HEK293 (cell line): ENCODE data around the gene RRP15.

ENCODE experiments used
- CTCF ChIA-PET: fragments of 350-600 bp; formaldehyde crosslinking; extraction: SDS; loops from one replicate; lab custom pipeline; 2021; ENCODE audit warnings: antibody characterized with exemption; lab: Yijun Ruan, JAX
- POLR2A ChIA-PET: fragments of 300-600 bp; formaldehyde crosslinking; extraction: SDS; loops from one replicate; lab custom pipeline; 2020; ENCODE audit warnings: antibody characterized with exemption, inconsistent platforms; lab: Yijun Ruan, JAX
- H3K27ac ChIP-seq: fragments of 200-500 bp; sonication (Bioruptor generic); 2 replicates; pipeline ENCODE4 v1.5.1; 2014; ENCODE audit warnings: low read depth, low read length, control low read depth, inconsistent platforms; ENCODE audit errors: extremely low read depth
- H3K36me3 ChIP-seq, 2 experiments: fragments of 200-500 bp in 1 of 2; sonication (Bioruptor generic) in 1 of 2; 1 replicate in 1 of 2; 2 replicates in 1 of 2; pipeline ENCODE4 v1.5.1; 2014 to 2017; ENCODE audit warnings: inconsistent platforms in 2 of 2, low read length in 2 of 2; ENCODE audit not compliant: control insufficient read depth in 2 of 2, insufficient read depth in 1 of 2
- H3K4me1 ChIP-seq: fragments of 200-500 bp; sonication (Bioruptor generic); 2 replicates; pipeline ENCODE4 v1.5.1; 2014; ENCODE audit warnings: mild to moderate bottlenecking, low read length, inconsistent platforms; ENCODE audit not compliant: control insufficient read depth, insufficient read depth
- H3K4me3 ChIP-seq: 2 replicates; pipeline ENCODE4 v1.5.1; 2011; ENCODE audit warnings: low read depth, mild to moderate bottlenecking, control low read depth, low read length, moderate library complexity
- H3K9me3 ChIP-seq: fragments of 200-500 bp; sonication (Bioruptor generic); 2 replicates; pipeline ENCODE4 v1.5.1; 2014; ENCODE audit warnings: low read depth, low read length, inconsistent platforms; ENCODE audit not compliant: control insufficient read depth, insufficient read depth
- KLF10 ChIP-seq: fragments of 450-650 bp; IDR thresholded peaks from 2 replicates; pipeline ENCODE4 v1.5.1; 2018; ENCODE audit warnings: missing biosample characterization, mild to moderate bottlenecking, missing genetic modification characterization
- MEIS1 ChIP-seq: sonication (generic); formaldehyde crosslinking; IDR thresholded peaks from 2 replicates; pipeline ENCODE4 v1.8.1; 2022; ENCODE audit warnings: missing genetic modification reagents, mild to moderate bottlenecking, borderline replicate concordance
- OSR2 ChIP-seq: fragments of 450-650 bp; formaldehyde crosslinking; IDR thresholded peaks from 2 replicates; pipeline ENCODE4 v1.5.1; 2016; ENCODE audit warnings: missing biosample characterization, missing genetic modification characterization
- PATZ1 ChIP-seq: fragments of 450-650 bp; formaldehyde crosslinking; IDR thresholded peaks from 2 replicates; pipeline ENCODE4 v1.5.1; 2016; ENCODE audit warnings: missing biosample characterization, missing genetic modification characterization
- PRDM10 ChIP-seq: fragments of 450-650 bp; formaldehyde crosslinking; IDR thresholded peaks from 2 replicates; pipeline ENCODE4 v1.5.1; 2016; ENCODE audit warnings: missing biosample characterization, missing genetic modification characterization
- SALL2 ChIP-seq: fragments of 450-650 bp; formaldehyde crosslinking; IDR thresholded peaks from 2 replicates; pipeline ENCODE4 v1.5.0; 2017; ENCODE audit warnings: missing biosample characterization, mild to moderate bottlenecking, missing genetic modification characterization, borderline replicate concordance
- YY1 ChIP-seq: fragments of 450-650 bp; formaldehyde crosslinking; IDR thresholded peaks from 2 replicates; pipeline ENCODE4 v1.5.1; 2018; ENCODE audit warnings: missing biosample characterization, missing genetic modification characterization
- ZFP69B ChIP-seq: fragments of 450-650 bp; formaldehyde crosslinking; IDR thresholded peaks from 2 replicates; pipeline ENCODE4 v1.5.1; 2016; ENCODE audit warnings: missing biosample characterization, missing genetic modification characterization
- ZNF221 ChIP-seq: fragments of 450-650 bp; formaldehyde crosslinking; IDR thresholded peaks from 2 replicates; pipeline ENCODE4 v1.5.1; 2017; ENCODE audit warnings: missing biosample characterization, missing genetic modification characterization, borderline replicate concordance
- ZNF404 ChIP-seq: fragments of 450-650 bp; formaldehyde crosslinking; IDR thresholded peaks from 2 replicates; pipeline ENCODE4 v1.5.1; 2017; ENCODE audit warnings: missing biosample characterization, missing genetic modification characterization
- ZNF501 ChIP-seq: fragments of 450-650 bp; formaldehyde crosslinking; IDR thresholded peaks from 2 replicates; pipeline ENCODE4 v1.5.1; 2016; ENCODE audit warnings: missing biosample characterization, missing genetic modification characterization
- ZNF560 ChIP-seq: fragments of 450-650 bp; formaldehyde crosslinking; IDR thresholded peaks from 2 replicates; pipeline ENCODE4 v1.5.1; 2017; ENCODE audit warnings: missing biosample characterization, missing genetic modification characterization, borderline replicate concordance
- ZNF624 ChIP-seq: fragments of 450-650 bp; formaldehyde crosslinking; IDR thresholded peaks from 2 replicates; pipeline ENCODE4 v1.5.1; 2017; ENCODE audit warnings: missing biosample characterization, missing genetic modification characterization
- ZNF626 ChIP-seq: fragments of 450-650 bp; sonication (Bioruptor Pico); formaldehyde crosslinking; IDR thresholded peaks from 2 replicates; pipeline ENCODE4 v1.5.1; 2018; ENCODE audit warnings: missing biosample characterization, missing genetic modification characterization, inconsistent platforms
- ZNF692 ChIP-seq: fragments of 450-650 bp; formaldehyde crosslinking; IDR thresholded peaks from 2 replicates; pipeline ENCODE4 v1.5.1; 2016; ENCODE audit warnings: missing biosample characterization, missing genetic modification characterization
- ZNF837 ChIP-seq: fragments of 450-650 bp; formaldehyde crosslinking; IDR thresholded peaks from 2 replicates; pipeline ENCODE4 v1.5.1; 2016; ENCODE audit warnings: missing biosample characterization, missing genetic modification characterization
- TF ChIP-seq, protein P1 (sequence below): fragments of 450-650 bp; formaldehyde crosslinking; IDR thresholded peaks from 2 replicates; pipeline ENCODE4 v1.5.1; 2016; ENCODE audit warnings: missing biosample characterization, missing genetic modification characterization
- TF ChIP-seq, protein P2 (sequence below): fragments of 450-650 bp; formaldehyde crosslinking; IDR thresholded peaks from 2 replicates; pipeline ENCODE4 v1.5.1; 2016; ENCODE audit warnings: missing biosample characterization, missing genetic modification characterization
- TF ChIP-seq, protein P3 (sequence below): fragments of 450-650 bp; formaldehyde crosslinking; IDR thresholded peaks from 2 replicates; pipeline ENCODE4 v1.5.1; 2017; ENCODE audit warnings: missing biosample characterization, missing genetic modification characterization
- TF ChIP-seq, protein P4 (sequence below): fragments of 450-650 bp; formaldehyde crosslinking; IDR thresholded peaks from 2 replicates; pipeline ENCODE4; 2016; ENCODE audit warnings: missing biosample characterization, missing genetic modification characterization

RRP15 gene

GRCh38 chr1:218315638-218316037 is 30.5 kb downstream of the RRP15 start:
- Histone ChIP-seq H3K4me3 (no peak overlapping the region), H3K9me3 (no peaks in the 10 kb centered on the region), H3K27ac (no peak overlapping the region), H3K36me3 (peaks cover 0 to 11% of the 10 kb centered on the region in 2 experiments; a peak in 2 of 3 replicates), H3K4me1 (no peaks in the 10 kb centered on the region)
- ChIA-PET CTCF (interaction anchor here (0.8 kb wide), 1 partner anchor 1212 kb away, joined by 3 read pairs; no protein-coding TSS in a partner anchor), POLR2A (no interaction called here)
- no peak for TF ChIP-seq PATZ1 (tag by site-specific recombination)
- no peak for TF ChIP-seq ZNF626 (tag by site-specific recombination)
- TF ChIP-seq ZNF404: no peak
- no peak for TF ChIP-seq ZNF501 (tag by site-specific recombination)
- no peak for TF ChIP-seq ZNF560 (tag by site-specific recombination)
- TF ChIP-seq, protein P1, sequence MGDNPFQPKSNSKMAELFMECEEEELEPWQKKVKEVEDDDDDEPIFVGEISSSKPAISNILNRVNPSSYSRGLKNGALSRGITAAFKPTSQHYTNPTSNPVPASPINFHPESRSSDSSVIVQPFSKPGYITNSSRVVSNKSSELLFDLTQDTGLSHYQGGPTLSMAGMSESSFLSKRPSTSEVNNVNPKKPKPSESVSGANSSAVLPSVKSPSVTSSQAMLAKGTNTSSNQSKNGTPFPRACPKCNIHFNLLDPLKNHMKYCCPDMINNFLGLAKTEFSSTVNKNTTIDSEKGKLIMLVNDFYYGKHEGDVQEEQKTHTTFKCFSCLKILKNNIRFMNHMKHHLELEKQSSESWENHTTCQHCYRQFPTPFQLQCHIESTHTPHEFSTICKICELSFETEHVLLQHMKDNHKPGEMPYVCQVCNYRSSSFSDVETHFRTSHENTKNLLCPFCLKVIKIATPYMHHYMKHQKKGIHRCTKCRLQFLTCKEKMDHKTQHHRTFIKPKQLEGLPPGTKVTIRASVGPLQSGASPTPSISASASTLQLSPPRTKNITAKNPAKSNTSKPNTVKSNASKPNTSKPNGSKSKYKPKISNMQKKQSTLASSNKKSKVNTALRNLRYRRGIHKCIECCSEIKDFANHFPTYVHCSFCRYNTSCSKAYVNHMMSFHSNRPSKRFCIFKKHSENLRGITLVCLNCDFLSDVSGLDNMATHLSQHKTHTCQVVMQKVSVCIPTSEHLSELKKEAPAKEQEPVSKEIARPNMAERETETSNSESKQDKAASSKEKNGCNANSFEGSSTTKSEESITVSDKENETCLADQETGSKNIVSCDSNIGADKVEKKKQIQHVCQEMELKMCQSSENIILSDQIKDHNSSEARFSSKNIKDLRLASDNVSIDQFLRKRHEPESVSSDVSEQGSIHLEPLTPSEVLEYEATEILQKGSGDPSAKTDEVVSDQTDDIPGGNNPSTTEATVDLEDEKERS: no peak

GRCh38 chr1:218317061-218317460 is 32.0 kb downstream of the RRP15 start:
- TF ChIP-seq, protein P2, sequence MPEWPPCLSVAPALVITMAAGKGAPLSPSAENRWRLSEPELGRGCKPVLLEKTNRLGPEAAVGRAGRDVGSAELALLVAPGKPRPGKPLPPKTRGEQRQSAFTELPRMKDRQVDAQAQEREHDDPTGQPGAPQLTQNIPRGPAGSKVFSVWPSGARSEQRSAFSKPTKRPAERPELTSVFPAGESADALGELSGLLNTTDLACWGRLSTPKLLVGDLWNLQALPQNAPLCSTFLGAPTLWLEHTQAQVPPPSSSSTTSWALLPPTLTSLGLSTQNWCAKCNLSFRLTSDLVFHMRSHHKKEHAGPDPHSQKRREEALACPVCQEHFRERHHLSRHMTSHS (tag by site-specific recombination): no peak
- TF ChIP-seq OSR2: no peak
- no peak for TF ChIP-seq ZNF560 (tag by site-specific recombination)
- TF ChIP-seq ZFP69B (tag by site-specific recombination): no peak
- no peak for TF ChIP-seq KLF10
- TF ChIP-seq ZNF221 (tag by site-specific recombination): no peak
- TF ChIP-seq ZNF624 (tag by site-specific recombination): no peak
- no peak for TF ChIP-seq ZNF837 (tag by site-specific recombination)
- TF ChIP-seq PRDM10 (tag by site-specific recombination): no peak
- no peak for TF ChIP-seq YY1 (tag by site-specific recombination)
- TF ChIP-seq, protein P3, sequence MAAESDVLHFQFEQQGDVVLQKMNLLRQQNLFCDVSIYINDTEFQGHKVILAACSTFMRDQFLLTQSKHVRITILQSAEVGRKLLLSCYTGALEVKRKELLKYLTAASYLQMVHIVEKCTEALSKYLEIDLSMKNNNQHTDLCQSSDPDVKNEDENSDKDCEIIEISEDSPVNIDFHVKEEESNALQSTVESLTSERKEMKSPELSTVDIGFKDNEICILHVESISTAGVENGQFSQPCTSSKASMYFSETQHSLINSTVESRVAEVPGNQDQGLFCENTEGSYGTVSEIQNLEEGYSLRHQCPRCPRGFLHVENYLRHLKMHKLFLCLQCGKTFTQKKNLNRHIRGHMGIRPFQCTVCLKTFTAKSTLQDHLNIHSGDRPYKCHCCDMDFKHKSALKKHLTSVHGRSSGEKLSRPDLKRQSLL: no peak
- no peak for TF ChIP-seq MEIS1 (CRISPR knock-in tag)
- no peak for TF ChIP-seq SALL2 (tag by site-specific recombination)
- TF ChIP-seq, protein P4, sequence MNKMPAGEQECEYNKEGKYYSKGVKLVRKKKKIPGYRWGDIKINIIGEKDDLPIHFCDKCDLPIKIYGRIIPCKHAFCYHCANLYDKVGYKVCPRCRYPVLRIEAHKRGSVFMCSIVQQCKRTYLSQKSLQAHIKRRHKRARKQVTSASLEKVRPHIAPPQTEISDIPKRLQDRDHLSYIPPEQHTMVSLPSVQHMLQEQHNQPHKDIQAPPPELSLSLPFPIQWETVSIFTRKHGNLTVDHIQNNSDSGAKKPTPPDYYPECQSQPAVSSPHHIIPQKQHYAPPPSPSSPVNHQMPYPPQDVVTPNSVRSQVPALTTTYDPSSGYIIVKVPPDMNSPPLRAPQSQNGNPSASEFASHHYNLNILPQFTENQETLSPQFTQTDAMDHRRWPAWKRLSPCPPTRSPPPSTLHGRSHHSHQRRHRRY: no peak
- no peak for TF ChIP-seq ZNF692
- H3K4me3 ChIP-seq: no peak overlapping the region
- H3K36me3 ChIP-seq: peaks cover 0 to 3% of the 10 kb centered on the region in 2 experiments; a peak in 2 of 3 replicates
- H3K4me1 ChIP-seq: no peaks in the 10 kb centered on the region
- H3K27ac ChIP-seq: no peak overlapping the region
- POLR2A ChIA-PET: no interaction called here
- H3K9me3 ChIP-seq: no peaks in the 10 kb centered on the region
- CTCF ChIA-PET: interaction anchor here (1.9 kb wide), 1 partner anchor 13 kb away, joined by 10 read pairs; no protein-coding TSS in a partner anchor
